SH-SY5Y (cell line): ENCODE measurements around the gene TPCN1.

ENCODE experiments used
- GATA2 ChIP-seq: IDR thresholded peaks from 2 replicates; pipeline ENCODE4 v1.6.1; 2011; ENCODE audit warnings: mild to moderate bottlenecking, low read depth, low read length
- GATA3 ChIP-seq: IDR thresholded peaks from 2 replicates; pipeline ENCODE4 v1.6.1; 2011; ENCODE audit warnings: low read depth, mild to moderate bottlenecking, low read length, moderate library complexity

DNA sequence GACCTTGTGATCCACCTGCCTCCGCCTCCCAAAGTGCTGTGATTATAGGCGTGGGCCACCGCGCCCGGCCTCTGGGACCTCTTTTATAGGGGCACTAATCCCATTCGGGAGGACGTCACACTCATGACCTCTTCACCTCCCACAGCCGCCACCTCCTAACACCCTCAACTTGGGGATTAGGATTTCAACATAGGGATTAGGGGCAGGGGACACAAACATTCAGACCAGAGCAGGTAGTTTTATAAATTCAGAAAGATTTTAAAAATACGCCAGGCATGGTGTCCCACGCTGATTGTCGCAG, 49.4 kb downstream of the TPCN1 start:
- TF ChIP-seq GATA3 (no peak), GATA2 (no peak)
